Measurements from ENCODE around the gene ALK.

GRCh38 chr2:29224693-29225551 lies 696.5 kb downstream of the ALK start:
- no peak for TF ChIP-seq CTCF (IDR thresholded peaks at IDR 0.05)
- TF ChIP-seq EP300 (IDR thresholded peaks at IDR 0.05): no peak
- no peak for TF ChIP-seq POLR2A (IDR thresholded peaks at IDR 0.05)
- TF ChIP-seq POLR2AphosphoS5 (IDR thresholded peaks at IDR 0.05): no peak
